Type B pancreatic cell (in vitro differentiated cells): ENCODE measurements around the gene APOA4. TPM values are rescaled to one million over a fixed set of nuclear protein-coding genes. Genes with fewer than 3 reads are reported as not detected.
"Not testable (repeated sequence)": the region's sequence is repeated elsewhere in the genome, so short reads cannot be mapped to it uniquely, and the experiment has no call there.

Experiments
- DNase-seq: peaks from one replicate; pipeline ENCODE4 v3.0.0; 2021; ENCODE audit warnings: mixed read lengths; ENCODE audit not compliant: unreplicated experiment; ENCODE audit errors: extremely low spot score
- H3K27ac Mint-ChIP-seq: 2 replicates; pipeline ENCODE4 v1.8.0; 2021; ENCODE audit warnings: mild to moderate bottlenecking, mixed read lengths
- H3K27me3 Mint-ChIP-seq: 2 replicates; pipeline ENCODE4 v1.8.0; 2021; ENCODE audit warnings: mixed read lengths
- H3K36me3 Mint-ChIP-seq: 2 replicates; pipeline ENCODE4 v1.8.0; 2021; ENCODE audit warnings: mixed read lengths
- H3K4me1 Mint-ChIP-seq: one replicate; pipeline ENCODE4 v1.8.0; 2021; ENCODE audit warnings: mixed read lengths; ENCODE audit not compliant: unreplicated experiment
- H3K4me3 Mint-ChIP-seq: 2 replicates; pipeline ENCODE4 v1.8.0; 2021; ENCODE audit warnings: mild to moderate bottlenecking, mixed read lengths
- H3K9me3 Mint-ChIP-seq: 2 replicates; pipeline ENCODE4 v1.8.0; 2021; ENCODE audit warnings: mixed read lengths
- total RNA-seq: library from RNA; stranded (reverse); gene quantifications from 2 replicates; pipeline ENCODE4 v1.2.1, GENCODE V29; 2021; ENCODE audit warnings: low replicate concordance
- TF ChIP-seq, protein P1 (sequence below): fragments of 200-600 bp; sonication (generic); conservative IDR thresholded peaks from 2 replicates; pipeline ENCODE4 v1.5.0; 2021; ENCODE audit warnings: antibody characterized with exemption, mild to moderate bottlenecking

The APOA4 gene
- total RNA-seq, 1 donor from 2014 or later: 21.7 TPM

DNA sequence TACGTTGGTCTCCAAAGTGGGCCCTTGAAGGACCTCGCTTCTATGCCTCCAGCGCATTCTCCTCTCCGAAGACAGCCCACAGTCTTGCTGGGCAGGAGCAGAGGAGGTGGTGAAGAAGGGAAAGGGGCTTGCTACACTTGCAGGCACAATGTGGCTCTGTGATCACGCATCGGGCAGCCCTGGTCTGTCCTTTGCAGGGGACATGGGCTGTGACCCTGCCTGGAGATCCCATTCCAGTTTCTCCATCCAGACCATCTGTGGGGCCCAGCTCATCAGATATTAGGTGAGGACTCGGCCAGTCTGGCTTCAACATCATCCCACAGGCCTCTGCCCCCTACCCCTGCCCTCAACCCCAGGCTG is 13.5 kb upstream of the APOA4 start:
- Mint-ChIP-seq H3K27me3 (peaks cover 6% of the 10 kb centered on the region), H3K9me3 (no peaks in the 10 kb centered on the region), H3K36me3 (no peaks in the 10 kb centered on the region), H3K27ac (no peak overlapping the region), H3K4me3 (no peak overlapping the region), H3K4me1 (peaks cover 13% of the 10 kb centered on the region)
- no peak for DNase-seq
- TF ChIP-seq, protein P1, sequence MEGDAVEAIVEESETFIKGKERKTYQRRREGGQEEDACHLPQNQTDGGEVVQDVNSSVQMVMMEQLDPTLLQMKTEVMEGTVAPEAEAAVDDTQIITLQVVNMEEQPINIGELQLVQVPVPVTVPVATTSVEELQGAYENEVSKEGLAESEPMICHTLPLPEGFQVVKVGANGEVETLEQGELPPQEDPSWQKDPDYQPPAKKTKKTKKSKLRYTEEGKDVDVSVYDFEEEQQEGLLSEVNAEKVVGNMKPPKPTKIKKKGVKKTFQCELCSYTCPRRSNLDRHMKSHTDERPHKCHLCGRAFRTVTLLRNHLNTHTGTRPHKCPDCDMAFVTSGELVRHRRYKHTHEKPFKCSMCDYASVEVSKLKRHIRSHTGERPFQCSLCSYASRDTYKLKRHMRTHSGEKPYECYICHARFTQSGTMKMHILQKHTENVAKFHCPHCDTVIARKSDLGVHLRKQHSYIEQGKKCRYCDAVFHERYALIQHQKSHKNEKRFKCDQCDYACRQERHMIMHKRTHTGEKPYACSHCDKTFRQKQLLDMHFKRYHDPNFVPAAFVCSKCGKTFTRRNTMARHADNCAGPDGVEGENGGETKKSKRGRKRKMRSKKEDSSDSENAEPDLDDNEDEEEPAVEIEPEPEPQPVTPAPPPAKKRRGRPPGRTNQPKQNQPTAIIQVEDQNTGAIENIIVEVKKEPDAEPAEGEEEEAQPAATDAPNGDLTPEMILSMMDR: no peak

DNA sequence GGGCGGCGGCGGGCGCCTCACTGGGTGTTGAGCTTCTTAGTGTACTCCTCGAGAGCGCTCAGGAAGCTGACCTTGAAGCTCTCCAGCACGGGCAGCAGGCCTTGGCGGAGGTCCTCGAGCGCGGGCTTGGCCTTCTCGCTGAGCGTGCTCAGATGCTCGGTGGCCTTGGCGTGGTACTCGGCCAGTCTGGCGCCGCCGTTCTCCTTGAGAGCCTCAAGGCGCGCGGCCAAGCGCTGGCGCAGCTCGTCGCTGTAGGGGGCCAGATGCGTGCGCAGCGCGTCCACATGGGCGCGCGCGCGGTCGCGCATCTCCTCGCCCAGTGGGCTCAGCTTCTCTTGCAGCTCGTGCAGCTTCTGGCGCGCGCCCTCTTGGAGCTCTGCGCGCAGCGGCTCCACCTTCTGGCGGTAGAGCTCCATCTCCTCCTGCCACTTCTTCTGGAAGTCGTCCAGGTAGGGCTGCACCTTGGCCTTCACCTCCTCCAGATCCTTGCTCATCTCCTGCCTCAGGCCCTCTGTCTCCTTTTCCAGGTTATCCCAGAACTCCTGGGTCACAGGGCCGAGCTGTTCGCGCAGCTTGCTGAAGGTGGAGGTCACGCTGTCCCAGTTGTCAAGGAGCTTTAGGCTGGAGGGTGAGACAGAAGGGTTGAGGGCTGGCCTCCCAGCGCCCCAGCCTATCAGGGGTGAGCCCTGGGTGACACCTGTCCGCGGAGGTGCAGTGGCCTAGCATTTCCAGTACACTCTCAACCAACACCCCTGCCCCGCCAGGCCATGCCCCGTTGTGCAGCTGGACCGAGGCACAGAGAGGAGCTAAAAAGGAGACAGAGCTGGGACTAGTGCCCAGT is 12.9 kb upstream of the APOA4 start:
- no peaks in the 10 kb centered on the region for H3K36me3 Mint-ChIP-seq
- H3K4me1 Mint-ChIP-seq: peaks cover 13% of the 10 kb centered on the region
- peak; percentile 87 for DNase-seq
- H3K27ac Mint-ChIP-seq: peak overlapping the region; percentile 34
- no peaks in the 10 kb centered on the region for H3K9me3 Mint-ChIP-seq
- TF ChIP-seq, protein P1: peak; percentile 70
- peaks cover 6% of the 10 kb centered on the region for H3K27me3 Mint-ChIP-seq
- peak overlapping the region; percentile 68 for H3K4me3 Mint-ChIP-seq

DNA sequence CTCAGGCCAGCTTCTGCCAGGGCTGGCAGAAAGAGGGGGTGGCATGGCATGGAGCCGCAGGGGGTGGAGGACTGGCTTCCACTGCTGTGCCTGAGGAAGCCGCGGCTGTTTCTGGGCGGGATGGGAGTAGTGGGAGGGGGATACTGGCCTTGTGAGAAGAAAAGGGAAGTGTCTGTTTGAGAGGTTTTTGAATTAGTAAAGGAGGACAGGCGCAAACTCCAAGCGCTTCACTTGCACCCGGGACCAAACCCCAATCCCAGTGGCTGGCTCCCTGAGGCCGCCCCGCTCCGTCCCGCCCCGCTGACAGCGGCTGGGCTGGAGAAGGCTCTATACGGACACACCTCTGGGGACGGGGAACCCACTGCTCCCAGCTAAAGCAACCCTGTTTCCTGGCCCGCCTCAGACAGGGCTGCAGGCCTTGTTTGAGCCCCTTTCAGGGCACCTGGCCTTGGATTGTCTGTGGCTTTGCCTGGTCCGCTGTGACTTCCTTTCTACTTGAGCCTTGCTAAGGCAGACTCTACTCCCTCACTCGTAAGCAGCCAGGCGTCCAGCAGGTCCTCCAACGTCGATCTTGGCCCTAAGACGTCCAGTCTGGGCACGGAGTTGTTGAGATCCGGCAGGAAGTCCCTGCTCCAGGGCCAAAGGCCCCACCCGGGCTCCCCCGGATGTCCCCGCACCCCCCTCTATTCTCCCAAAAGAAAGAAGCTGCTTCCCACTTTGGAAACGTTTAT is 12.1 kb upstream of the APOA4 start:
- no peak for DNase-seq
- peaks cover 13% of the 10 kb centered on the region for H3K4me1 Mint-ChIP-seq
- TF ChIP-seq, protein P1: no peak

DNA sequence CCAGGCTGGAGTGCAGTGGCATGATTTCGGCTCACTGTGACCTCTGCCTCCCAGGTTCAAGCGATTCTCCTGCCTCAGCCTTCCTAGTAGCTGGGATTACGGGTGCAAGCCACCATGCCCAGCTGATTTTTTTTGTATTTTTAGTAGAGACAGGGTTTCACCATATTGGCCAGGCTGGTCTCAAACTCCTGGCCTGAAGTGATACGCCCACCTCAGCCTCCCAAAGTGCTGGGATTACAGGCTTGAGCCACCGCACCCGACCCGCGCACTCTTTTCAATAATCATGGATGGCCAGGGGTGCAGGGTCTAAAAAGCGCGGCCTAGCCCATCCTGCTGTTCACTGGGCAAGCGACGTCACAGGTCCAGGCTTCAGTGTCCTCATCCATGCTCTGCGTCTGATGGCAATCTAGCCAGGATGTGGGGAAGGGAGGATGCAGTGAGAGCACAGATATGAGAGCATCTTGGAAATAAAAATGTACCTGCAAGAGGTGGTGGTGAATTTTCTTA is 11.5 kb upstream of the APOA4 start:
- H3K9me3 Mint-ChIP-seq, DNase-seq, H3K36me3 Mint-ChIP-seq, H3K27me3 Mint-ChIP-seq, H3K4me1 Mint-ChIP-seq: not testable (repeated sequence)
- Mint-ChIP-seq H3K4me3 (peak overlapping the region; percentile 74), H3K27ac (peak overlapping the region; percentile 38)

More for the DNA sequence above, 12.1 kb upstream of the APOA4 start:
- peak overlapping the region; percentile 74 for H3K4me3 Mint-ChIP-seq
- peak overlapping the region; percentile 38 for H3K27ac Mint-ChIP-seq
- H3K9me3 Mint-ChIP-seq: no peaks in the 10 kb centered on the region
- peaks cover 6% of the 10 kb centered on the region for H3K27me3 Mint-ChIP-seq
- no peaks in the 10 kb centered on the region for H3K36me3 Mint-ChIP-seq

DNA sequence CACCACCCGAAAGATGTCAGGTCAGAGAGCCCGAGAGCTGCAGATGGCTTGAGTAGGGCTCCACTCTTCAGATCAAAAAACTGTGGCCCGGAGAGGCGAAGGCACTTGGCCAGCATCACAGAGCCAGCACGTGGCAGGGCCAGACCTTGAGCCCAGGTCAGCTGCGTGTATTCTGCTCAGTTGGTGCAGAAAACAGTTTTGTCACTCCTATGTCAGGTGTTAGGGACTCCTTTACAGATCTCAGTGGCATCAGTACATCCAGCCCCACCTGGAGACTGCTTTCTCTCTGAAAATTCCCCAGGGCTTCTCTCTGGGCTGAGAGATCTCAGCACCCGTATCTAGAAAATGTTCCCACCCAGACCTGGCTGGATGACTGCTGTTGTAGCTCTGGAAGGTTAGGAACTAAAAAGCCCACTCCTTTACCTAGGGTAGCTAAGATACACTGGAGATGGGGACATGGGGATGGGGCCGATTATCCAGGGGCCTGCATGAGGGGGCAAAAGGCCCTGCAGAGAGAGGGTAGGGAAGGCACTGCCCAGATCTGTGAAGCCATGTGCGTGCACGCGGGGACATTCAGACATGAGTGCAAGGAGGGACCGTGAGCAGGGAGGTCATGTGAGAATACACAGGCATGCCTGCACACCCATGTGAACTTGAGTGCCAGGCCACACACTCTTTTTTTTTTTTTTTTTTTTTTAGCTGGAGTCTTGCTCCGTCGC is 10.9 kb upstream of the APOA4 start:
- TF ChIP-seq, protein P1: no peak
- H3K36me3 Mint-ChIP-seq: no peaks in the 10 kb centered on the region
- peak overlapping the region; percentile 31 for H3K27ac Mint-ChIP-seq

More for the DNA sequence above, 10.9 kb upstream of the APOA4 start:
- Mint-ChIP-seq H3K4me1 (peaks cover 5% of the 10 kb centered on the region), H3K9me3 (no peaks in the 10 kb centered on the region), H3K27me3 (peaks cover 6% of the 10 kb centered on the region), H3K4me3 (peak overlapping the region; percentile 25)
- no peak for DNase-seq
